ENCODE measurements around the gene OR4D1.

Gene OR4D1

GRCh38 chr17:58193641-58194255, 45.6 kb downstream of the OR4D1 start:
- no peak for DNase-seq (ENCODE audit: low spot score)

GRCh38 chr17:58195518-58196123, 47.4 kb downstream of the OR4D1 start:
- no peak for DNase-seq (ENCODE audit: low spot score)

DNA sequence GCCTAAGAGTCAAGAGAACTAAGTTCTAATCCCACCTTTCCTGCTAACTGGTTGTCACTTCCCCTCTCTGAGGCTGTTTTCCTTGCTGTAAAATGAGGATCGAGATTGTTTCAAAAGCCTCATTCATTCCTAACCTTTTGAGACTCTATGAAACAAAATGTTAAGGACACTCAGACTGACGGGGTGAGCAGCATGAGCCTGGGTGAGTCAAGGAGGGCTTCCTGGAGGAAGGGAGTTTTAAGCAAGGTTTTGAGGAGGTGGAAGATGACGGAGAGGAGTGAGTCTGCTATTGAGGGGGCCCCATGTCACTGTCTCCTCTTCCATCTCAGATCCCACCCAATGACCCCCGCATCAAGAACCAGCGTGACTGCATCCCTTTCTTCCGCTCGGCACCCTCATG, 48.4 kb downstream of the OR4D1 start:
- DNase-seq (ENCODE audit: low spot score): no peak

GRCh38 chr17:58200024-58200633, 51.9 kb downstream of the OR4D1 start:
- no peak for DNase-seq (ENCODE audit: low spot score)

DNA sequence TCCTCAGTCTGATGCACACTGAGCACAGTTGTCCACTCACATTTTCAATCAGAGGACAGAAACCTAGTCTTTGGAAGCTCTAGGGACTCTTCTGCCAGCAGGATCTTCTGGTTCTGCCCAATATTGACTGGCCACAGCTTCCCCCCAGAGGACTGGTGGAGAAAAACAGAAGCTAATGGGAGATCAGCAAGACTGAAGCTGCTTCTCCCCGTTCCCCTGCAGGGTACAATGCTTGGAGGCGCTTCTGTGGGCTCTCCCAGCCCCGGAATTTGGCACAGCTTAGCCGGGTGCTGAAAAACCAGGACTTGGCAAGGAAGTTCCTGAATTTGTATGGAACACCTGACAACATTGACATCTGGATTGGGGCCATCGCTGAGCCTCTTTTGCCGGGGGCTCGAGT, 54.7 kb downstream of the OR4D1 start:
- DNase-seq (ENCODE audit: low spot score): no peak

DNA sequence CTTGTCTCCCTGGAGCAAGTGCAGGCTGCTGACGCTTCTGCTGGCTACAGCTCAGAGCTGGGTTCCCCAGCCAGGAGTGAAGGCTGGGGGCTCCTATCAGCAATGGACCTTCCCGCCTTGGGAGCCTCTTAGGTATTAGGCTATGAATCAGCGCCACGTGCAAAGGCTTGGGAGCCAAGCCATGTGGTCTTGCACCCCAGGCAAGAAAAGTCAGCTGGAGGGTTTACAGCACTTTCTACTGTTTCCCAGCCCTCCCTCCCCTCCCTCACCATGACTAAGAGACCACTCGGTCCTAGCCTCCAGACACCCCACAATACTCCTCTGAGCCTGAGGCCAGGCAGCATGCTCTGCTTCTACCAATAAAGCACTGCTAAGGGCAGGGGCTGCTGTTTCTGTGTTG, 56.6 kb downstream of the OR4D1 start:
- no peak for DNase-seq (ENCODE audit: low spot score)

DNA sequence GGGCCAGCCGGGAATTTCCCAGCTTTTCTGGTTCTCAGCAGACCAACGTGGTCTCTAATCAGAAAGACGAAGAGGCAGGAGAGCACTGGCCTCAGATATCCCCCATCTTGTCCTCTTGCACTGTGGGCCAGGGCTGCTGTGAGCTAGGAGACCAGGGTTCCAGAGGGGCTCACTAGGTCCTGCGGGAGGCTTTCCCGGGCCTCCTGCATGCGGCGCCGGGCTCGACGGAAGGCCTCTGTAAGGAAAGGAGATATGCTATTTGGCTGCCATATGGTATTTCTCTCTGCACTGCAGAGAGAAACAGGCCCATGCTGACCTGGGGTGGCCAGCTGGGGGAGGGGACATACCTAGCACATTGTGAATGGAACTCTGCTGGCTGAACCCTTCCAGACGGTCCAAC, 57.8 kb downstream of the OR4D1 start:
- no peak for DNase-seq (ENCODE audit: low spot score)

GRCh38 chr17:58207451-58207850, 59.3 kb downstream of the OR4D1 start:
- DNase-seq (ENCODE audit: low spot score): no peak

DNA sequence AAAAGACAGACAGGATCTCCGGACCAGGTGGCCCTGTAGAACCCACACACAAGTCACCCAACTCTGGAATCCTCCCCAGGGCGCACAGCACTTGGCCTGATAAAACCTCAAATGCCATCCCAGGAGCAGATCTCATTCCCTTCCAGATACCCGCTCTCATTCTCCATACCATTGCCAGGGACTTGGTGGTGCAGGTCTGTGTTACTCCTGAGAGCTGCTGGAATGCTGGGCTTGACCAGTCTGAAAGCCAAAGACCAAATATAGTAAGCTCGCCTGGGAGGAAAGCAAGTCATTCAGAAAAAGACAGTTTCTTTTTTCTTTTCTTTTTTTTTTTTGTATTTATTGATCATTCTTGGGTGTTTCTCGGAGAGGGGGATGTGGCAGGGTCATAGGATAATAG, 60.2 kb downstream of the OR4D1 start:
- DNase-seq (ENCODE audit: low spot score): no peak

All from left forelimb (tissue), 1 donor.